Activated T-cell treated with anti-CD3 and anti-CD28 coated beads, Interleukin-2, amount 50 U/mL, for 1 hour (primary cell): Measurements from ENCODE around the gene TEX101.

Experiments
- DNase-seq: peaks from one replicate; pipeline ENCODE4 v3.0.0-alpha.2; 2020

Gene TEX101

DNA sequence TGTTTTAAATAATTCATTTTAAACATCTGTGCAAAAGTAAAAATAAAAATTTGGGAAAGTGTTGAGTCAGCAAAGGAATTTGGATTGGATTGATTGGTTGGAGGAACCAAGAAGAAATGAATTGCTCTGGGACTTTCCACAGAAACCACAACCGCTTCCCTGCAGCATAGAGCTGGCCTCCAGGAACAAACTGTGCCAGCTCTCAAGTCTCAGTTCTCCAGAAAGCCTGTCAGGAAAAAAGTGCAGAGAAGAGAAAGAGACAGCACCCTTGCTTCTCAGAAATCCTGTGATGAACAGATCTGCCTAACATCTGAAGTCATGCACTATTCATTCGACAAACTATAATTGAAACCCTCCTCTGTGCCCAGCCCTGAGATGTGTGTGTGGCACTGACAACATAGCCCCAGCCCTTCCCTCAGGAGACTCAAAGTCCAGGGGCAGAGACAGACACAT lies 35.9 kb downstream of the TEX101 start:
- no peak for DNase-seq

DNA sequence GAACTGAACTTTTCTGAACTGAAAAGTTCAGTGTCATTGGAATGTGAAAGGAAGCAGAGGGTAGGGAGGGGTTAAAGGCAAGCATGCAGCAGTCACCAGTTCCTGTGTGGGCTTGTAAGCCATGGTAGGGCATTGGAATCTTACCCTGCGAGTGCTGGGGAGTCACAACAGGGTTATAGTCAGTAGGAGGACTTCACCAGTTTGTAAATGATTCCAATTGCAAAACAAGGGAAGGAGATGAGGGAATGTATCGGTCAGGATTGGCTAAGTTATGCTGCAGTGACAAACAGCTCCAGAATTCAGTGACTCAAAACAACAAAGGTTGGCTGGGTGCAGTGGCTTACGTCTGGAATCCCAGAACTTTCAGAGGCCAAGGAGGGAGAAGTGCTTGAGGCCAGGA lies 37.9 kb downstream of the TEX101 start:
- DNase-seq: no peak

DNA sequence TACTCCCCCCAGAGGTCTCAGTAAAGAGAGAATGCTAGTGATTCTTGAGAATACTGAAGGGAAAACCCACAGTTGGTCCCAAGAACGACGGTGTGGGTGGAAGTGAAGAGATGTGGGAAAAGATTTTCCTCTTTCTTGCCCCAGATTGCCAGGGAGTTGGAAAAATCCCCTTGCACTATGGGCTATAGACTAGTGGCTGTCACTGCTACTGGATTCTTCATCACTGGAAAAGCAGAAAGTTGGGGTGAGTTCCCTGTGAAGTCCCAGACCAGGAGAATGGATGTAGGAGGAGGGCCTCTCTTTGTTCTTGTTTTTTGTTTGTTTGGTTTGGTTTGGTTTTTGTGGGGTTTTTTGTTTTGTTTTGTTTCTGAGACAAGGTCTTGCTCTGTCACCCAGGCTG lies 39.3 kb downstream of the TEX101 start:
- DNase-seq: no peak

DNA sequence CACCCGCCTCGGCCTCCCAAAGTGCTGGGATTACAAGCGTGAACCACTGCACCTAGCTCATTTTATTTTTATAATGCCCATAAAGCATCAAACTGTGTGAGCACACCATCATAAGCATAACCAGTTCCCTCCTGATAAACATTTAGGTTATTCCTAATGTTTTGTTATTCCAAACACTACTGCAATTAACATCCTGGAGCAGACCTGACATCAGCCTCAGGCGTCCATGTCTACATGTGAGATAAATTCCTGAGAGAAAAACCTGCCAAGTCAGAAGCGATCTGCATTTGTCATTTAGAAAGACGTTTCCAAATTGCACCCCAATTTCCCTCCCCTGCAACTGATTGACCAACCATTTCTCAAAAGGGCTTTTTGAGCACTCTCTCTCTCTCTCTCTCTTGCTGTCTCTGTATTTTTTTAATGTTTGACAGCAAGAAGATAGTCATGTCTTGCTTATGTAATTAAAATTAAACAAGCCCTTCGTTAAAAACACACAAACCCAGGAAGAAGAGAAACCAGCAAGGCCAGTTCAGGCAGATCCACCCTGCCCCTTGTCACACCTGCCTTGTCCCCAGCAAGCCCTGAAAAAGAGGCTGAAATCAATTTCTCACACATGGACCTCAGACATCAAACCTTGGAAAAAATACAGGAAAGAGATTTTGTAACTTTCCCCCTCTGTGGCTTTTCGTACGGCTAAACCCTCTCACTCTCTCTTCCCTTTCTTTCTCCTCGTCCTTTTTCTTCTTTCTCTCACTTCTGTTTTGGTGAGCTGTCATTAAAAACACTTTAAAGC lies 40.8 kb downstream of the TEX101 start:
- no peak for DNase-seq

DNA sequence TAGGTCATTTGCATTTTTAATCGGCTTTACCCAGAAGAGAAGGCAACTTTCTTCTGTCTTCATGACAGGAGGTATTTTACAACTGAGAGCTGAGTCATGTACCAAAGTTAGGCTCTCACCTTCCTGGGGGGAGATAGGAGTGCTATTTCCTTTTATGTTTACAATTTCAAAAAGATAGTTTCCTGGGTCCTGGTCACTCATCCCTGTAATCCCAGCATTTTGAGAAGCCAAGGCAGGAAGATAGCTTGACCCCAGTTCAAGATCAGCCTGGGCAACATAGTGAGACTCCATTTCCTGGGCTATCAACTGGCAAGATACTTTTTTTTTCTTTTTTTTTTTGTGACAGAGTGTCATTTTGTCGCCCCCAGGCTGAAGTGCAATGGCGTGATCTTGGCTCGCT lies 43.1 kb downstream of the TEX101 start:
- DNase-seq: no peak

DNA sequence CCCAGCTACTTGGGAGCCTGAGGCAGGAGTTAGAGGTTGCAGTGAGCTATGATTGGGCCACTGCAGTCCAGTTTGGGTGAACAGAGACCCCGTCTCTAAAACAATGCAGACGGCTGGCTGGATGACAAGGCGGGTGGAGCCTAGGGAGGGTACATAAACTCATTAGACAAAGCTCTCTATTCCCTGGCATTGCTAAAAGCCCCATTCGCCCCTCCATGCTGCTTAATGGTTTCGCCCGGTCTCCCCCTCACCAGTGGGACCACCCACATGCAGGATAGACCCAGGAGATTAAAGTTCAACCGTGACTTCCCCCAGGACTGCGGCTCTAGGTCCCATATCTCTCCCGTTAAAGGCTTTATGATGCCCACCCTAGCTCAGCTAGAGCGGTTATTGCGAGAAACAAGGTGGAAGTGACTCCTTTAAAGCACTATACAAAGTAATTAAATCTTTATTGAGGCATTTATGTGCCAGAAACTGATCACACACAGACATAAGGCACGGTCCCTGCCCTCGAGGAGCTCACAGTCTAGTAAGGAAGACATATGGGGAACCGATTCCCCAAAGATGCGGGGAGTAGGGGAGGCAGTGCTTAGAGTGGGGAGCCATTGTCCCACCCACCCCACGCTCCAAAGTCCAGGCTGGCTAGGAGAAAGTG lies 45.8 kb downstream of the TEX101 start:
- no peak for DNase-seq

DNA sequence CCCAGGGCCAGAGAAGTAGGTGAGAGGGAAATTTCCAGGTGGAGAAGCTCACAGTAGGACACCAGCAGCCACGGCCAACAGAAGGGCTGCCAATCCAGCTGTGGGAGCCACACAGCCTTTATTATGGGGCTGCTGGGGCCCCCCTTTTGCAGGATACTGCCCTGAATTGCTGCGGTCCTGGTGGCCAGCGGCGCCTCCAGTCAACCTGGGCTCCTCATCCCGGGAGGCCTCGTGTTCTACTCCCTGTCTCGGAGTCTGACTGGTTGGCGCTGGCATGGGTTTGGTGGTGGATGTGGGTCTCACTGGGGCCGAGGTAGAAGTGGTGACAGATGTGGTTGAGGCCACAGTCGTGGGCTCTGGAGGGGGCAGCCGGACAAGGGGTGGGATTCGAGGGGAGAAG lies 46.6 kb downstream of the TEX101 start:
- DNase-seq: no peak

DNA sequence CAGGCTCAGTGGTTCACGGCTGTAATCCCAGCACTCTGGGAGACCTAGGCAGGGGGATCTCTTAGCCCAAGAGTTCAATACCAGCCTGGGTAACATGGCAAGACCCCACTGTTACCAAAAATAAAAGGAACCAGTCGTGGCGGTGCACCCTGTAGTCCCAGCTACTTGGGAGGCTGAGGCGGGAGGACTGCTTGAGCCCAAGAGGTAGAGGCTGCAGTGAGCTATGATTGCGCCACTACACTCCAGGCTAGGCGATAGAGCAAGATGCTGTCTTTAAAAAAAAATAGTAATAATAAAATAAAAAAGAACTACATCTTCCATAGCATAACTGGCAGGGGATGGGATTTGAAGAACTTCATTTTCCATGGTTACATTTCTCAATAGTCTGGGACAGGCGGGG lies 47.7 kb downstream of the TEX101 start:
- DNase-seq: no peak

DNA sequence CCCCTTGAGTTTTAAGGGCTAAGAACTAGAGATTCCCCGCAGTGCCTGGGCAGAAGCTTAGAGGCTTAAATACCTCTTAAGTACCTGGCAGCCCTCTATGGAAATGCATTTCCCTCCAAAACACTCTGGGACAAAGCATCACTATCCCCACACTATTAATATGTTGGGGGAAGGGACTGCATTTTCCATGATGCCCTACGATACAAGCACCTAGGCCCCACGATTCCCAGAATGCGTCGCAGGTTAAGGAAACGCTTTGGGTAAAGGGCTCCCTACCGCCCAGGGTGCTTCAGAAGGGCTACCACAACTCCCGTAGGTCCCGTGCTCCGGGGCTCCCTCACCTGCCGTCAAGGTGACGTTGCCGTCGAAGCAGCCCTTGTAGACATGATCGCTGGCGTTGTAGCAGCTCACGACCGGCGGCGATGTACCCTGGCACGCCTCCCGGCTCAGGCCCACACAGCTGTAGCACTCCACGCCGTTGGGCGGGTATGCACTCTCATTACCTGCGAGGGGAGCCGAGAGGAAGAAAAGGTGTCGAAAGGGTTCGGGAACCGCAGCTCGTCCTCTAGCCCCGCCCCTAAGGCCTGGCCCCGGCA lies 48.2 kb downstream of the TEX101 start:
- no peak for DNase-seq

DNA sequence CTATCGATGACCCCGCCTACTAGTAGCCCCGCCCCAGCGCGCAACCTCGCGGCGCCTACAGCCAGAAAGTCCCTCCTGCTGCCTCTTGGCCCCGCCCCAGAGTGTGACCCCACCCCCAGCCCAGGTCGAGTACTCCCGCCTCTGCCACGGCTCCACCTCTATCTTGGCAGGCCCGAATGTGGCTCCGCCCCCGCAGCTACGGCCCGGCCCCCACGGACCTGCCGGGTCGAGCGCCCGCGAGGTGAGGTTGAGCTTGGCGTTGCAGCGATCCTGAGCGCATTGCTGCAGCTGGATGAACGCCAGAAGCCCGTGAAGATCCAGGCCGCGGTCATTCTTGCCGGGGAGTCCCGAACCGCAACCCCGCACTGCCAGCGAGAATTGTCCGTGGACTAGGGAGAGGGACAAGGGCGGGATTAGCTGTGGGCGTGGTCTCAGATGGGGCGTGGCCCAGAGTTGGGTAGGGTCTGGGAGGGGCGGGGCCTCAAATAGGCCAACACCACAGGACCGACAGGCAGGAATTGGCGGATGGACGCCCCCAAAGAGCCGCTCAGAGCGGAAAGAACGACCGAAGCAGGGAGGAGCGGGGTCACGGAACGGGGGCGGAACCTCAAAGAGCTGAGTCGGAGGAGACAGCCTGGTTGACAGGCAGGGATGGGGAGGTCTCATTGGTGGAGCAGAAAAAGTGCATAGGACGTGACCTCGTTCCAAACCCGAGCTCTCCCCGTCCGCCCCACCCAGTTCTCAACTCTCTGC lies 48.9 kb downstream of the TEX101 start:
- DNase-seq: peak; percentile 99

DNA sequence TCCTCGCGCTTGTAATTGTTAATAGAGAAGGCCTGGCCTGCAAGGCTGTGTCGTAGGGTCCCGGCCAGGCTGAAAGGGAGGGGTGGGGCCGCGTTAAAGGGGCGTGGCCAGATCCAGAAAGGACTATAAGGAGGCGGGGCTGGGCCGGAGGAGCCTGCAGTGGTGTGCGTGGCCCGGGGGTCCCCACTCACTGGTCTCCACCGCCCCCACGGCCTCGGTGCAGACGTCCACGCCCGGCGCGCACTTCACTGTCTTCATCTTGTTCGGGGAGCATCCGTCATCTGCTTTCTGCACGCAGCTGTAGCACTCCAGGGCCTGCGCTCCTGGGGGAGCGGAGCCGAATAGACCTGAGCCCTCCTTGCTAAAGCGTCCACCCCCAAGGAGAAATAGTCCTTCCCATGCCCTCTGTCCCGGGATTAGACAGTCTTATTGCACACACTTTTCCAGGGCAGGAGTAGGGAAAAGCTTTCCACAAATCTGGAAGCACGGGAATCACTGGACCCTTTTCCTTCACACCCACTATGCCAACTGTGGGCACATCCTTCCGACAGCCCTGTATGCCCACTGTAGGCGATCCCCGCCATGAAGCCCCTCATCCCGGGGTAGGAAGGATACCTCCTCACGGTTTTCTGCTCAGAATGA lies 49.6 kb downstream of the TEX101 start:
- DNase-seq: no peak

DNA sequence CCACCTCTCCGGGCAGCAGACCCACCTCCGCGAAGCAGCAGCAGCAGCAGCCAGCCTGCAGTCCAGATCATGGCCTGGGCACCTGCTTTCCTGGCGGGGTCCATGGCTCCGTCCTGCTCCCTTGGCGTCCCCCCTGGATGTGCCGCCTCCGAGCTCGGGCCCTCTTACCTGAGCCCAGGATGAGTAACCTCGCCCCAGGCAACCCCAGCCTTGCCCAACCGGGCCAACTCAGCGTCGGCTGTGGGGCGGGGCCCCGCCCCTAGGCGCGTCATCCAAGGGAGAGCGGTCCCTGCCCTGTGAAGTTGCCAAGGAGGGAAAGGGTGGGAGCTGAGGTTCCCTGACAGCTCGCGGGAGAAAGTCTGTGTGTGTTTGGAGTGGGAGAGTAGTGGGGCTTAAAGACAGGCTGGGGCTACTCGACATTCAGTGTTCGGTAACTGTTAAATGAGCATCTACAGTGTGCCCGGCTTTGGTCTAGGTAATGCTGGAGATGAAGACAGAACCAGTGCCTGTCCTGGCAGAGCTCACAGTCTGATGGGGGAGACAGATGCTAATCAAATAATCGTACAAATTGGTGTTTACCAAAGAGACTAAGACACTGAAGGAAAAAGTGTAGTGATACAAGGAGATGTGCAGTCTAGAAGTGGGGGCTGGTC lies 50.9 kb downstream of the TEX101 start, which contains the start of gene LYPD3:
LYPD3 (minus strand) TSS at position 141 of the 653 bp plus-strand sequence; CDS start at position 104, 37 bp downstream.
- no peak for DNase-seq

DNA sequence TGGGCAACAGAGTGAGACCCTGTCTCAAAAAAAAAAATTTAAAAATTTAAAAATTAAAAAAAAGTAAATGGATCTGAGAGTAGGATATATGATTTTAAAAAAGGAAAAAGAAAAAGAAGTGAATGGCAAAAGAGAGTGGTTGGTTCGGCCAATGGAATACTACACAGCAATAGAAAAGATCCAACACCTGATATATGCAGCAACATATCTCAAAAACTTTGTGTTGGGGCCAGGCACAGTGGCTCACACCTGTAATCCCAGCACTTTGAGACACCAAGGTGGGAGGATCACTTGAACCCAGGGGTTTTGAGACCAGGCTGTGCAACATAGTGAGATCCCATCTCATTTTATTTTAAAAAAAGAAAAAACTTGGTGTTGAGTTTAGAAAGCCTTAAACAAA lies 52.1 kb downstream of the TEX101 start:
- DNase-seq: no peak

DNA sequence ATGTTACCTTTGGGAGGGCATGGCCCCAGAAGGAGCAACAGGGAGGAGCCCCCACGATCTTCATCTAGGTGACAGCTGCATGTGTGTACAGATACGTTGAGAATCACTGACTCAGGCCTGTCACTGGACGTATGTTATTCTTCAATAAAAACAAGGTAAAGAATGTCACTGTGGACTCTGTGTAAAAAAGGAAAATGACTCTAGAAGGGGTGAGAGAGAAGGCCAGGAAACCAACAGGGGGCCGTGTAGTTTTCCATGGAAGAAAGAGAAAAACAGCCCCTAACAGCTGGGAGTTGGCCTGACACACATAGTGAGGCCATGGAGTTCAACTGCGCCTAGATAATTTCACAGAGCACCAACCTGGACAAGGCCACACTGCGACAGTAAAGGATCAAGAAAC lies 52.6 kb downstream of the TEX101 start:
- no peak for DNase-seq

DNA sequence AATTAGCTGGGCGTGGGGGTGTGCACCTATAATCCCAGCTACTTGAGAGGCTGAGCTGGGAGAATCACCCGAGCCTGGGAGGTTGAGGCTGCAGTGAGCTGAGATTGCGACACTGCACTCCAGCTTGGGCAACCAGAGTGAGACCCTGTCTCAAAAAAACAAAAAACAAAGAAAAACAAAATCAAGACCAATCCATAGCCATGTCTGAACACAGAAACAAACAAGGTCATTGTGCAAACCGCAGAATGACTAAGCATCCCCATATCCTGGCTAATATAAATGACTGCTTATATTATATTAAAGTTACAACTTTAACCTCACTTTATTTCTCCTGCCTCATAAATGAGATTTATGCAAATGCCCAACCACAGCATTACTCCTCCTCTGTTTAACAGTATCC lies 53.0 kb downstream of the TEX101 start:
- DNase-seq: no peak
